ENCODE data around the gene MED15.

The MED15 gene

GRCh38 chr22:20573176-20573832 lies 65.9 kb downstream of the MED15 start:
- DNase-seq: no peak

- no peak for DNase-seq
These were observed 66.6 kb downstream of the MED15 start for GRCh38 chr22:20573833-20574615.

- DNase-seq: no peak
These were observed 67.5 kb downstream of the MED15 start for GRCh38 chr22:20574920-20575353.

- no peak for DNase-seq
These were observed 68.5 kb downstream of the MED15 start for GRCh38 chr22:20575724-20576444.

- no peak for DNase-seq
These were observed 69.0 kb downstream of the MED15 start for GRCh38 chr22:20576445-20576816.

GRCh38 chr22:20577045-20577444 lies 69.6 kb downstream of the MED15 start:
- no peak for DNase-seq

GRCh38 chr22:20577549-20577975 lies 70.2 kb downstream of the MED15 start:
- DNase-seq: no peak

GRCh38 chr22:20578192-20578591 lies 70.8 kb downstream of the MED15 start:
- no peak for DNase-seq

GRCh38 chr22:20578707-20579106 lies 71.3 kb downstream of the MED15 start:
- no peak for DNase-seq

- no peak for DNase-seq
These were observed 72.1 kb downstream of the MED15 start for GRCh38 chr22:20579273-20580120.

GRCh38 chr22:20580179-20580578 lies 72.8 kb downstream of the MED15 start:
- DNase-seq: no peak

GRCh38 chr22:20580611-20581502 lies 73.4 kb downstream of the MED15 start:
- DNase-seq: no peak

- DNase-seq: no peak
These were observed 74.2 kb downstream of the MED15 start for GRCh38 chr22:20581503-20582170.

GRCh38 chr22:20582171-20582511 lies 74.7 kb downstream of the MED15 start:
- no peak for DNase-seq

GRCh38 chr22:20582520-20583361 lies 75.3 kb downstream of the MED15 start:
- DNase-seq: no peak

- no peak for DNase-seq
These were observed 76.1 kb downstream of the MED15 start for GRCh38 chr22:20583471-20583922.

GRCh38 chr22:20584029-20584871 lies 76.8 kb downstream of the MED15 start:
- no peak for DNase-seq

GRCh38 chr22:20584872-20585638 lies 77.6 kb downstream of the MED15 start:
- no peak for DNase-seq

All from activated naive CD4-positive, alpha-beta T cell treated with Interleukin-2 at 50 U/mL for 16 hours (primary cell).